CD14-positive monocyte (primary cell): ENCODE measurements around the gene FRG1. TPM values are rescaled to one million over a fixed set of nuclear protein-coding genes. Genes with fewer than 3 reads are reported as not detected.
"Not testable (repeated sequence)": the region's sequence is repeated elsewhere in the genome, so short reads cannot be mapped to it uniquely, and the experiment has no call there.

Source experiments
- DNase-seq, 3 donors: peaks; one replicate each; pipeline ENCODE4 v3.0.0-alpha.2; 2011 to 2022
- H2AFZ ChIP-seq: 2 replicates; pipeline ENCODE4 v1.6.0; 2012; ENCODE audit warnings: mild to moderate bottlenecking, low read depth, low read length, inconsistent platforms; ENCODE audit not compliant: insufficient read depth, poor library complexity, severe bottlenecking
- H3K27ac ChIP-seq, 2 donors: 1 replicate in 1 of 2; 2 replicates in 1 of 2; pipeline ENCODE4 v1.5.1; 2012 to 2013; ENCODE audit warnings: low read length in 2 of 2, control low read depth in 1 of 2, inconsistent platforms in 1 of 2, low read depth in 1 of 2, mild to moderate bottlenecking in 1 of 2
- H3K27me3 ChIP-seq, 2 donors: one replicate each; pipeline versions ENCODE4 v1.6.0 to v1.6.1; 2011 to 2013; ENCODE audit warnings: low read length in 2 of 2; ENCODE audit not compliant: control insufficient read depth in 2 of 2, insufficient read depth in 2 of 2
- H3K36me3 ChIP-seq, 2 donors: replicated peaks in 1 of 2; 1 replicate in 1 of 2; 2 replicates in 1 of 2; pipeline versions ENCODE4 v1.5.1 to v1.6.1; 2012 to 2013; ENCODE audit warnings: low read length in 2 of 2, control low read depth in 1 of 2, inconsistent platforms in 1 of 2, mild to moderate bottlenecking in 1 of 2; ENCODE audit not compliant: insufficient read depth in 2 of 2, control insufficient read depth in 1 of 2
- H3K4me1 ChIP-seq, 2 donors: 1 replicate in 1 of 2; 2 replicates in 1 of 2; pipeline versions ENCODE4 v1.5.1 to v1.6.1; 2012 to 2013; ENCODE audit warnings: low read length in 2 of 2, control low read depth in 1 of 2, inconsistent platforms in 1 of 2, mild to moderate bottlenecking in 1 of 2, moderate library complexity in 1 of 2; ENCODE audit not compliant: insufficient read depth in 2 of 2, control insufficient read depth in 1 of 2
- H3K4me2 ChIP-seq: replicated peaks from 2 replicates; pipeline ENCODE3; 2012; ENCODE audit warnings: low read length, moderate library complexity, mild to moderate bottlenecking; ENCODE audit not compliant: poor library complexity, severe bottlenecking; ENCODE audit errors: extremely low read depth
- H3K4me3 ChIP-seq, 3 experiments: fragments of 200-600 bp in 1 of 3; sonication (generic) in 1 of 3; replicated peaks in 1 of 3; 1 replicate in 2 of 3; 2 replicates in 1 of 3; pipeline ENCODE4 v1.5.1; 2011 to 2013; ENCODE audit warnings: low read length in 3 of 3, mild to moderate bottlenecking in 3 of 3, control low read depth in 2 of 3, low read depth in 2 of 3, inconsistent platforms in 1 of 3, moderate library complexity in 1 of 3
- H3K79me2 ChIP-seq: 2 replicates; pipeline ENCODE4 v1.6.0; 2012; ENCODE audit warnings: mild to moderate bottlenecking, control low read depth, inconsistent platforms, low read length, moderate library complexity; ENCODE audit not compliant: insufficient read depth
- H3K9ac ChIP-seq: 2 replicates; pipeline ENCODE4 v1.6.0; 2017; ENCODE audit warnings: low read length, mild to moderate bottlenecking; ENCODE audit not compliant: insufficient read depth, poor library complexity, severe bottlenecking
- H3K9me3 ChIP-seq, 2 donors: replicated peaks in 1 of 2; 1 replicate in 1 of 2; 2 replicates in 1 of 2; pipeline versions ENCODE4 v1.5.1 to v1.6.1; 2012 to 2013; ENCODE audit warnings: low read length in 2 of 2, control low read depth in 1 of 2; ENCODE audit not compliant: control insufficient read depth in 1 of 2, insufficient read depth in 1 of 2
- H4K20me1 ChIP-seq: 2 replicates; pipeline ENCODE4 v1.6.0; 2012; ENCODE audit warnings: mild to moderate bottlenecking, low read length, control low read depth, moderate library complexity; ENCODE audit not compliant: insufficient read depth
- H3K27ac Mint-ChIP-seq, 7 donors: one replicate each; pipeline ENCODE4 v1.8.0; 2020; ENCODE audit warnings: mild to moderate bottlenecking in 7 of 7, mixed read lengths in 7 of 7, moderate library complexity in 6 of 7, inconsistent platforms in 2 of 7
- H3K27me3 Mint-ChIP-seq, 3 donors: one replicate each; pipeline ENCODE4 v1.8.0; 2021 to 2022; ENCODE audit warnings: low read depth in 3 of 3, mild to moderate bottlenecking in 3 of 3, mixed read lengths in 3 of 3, moderate library complexity in 3 of 3, inconsistent platforms in 1 of 3
- H3K36me3 Mint-ChIP-seq, 2 donors: one replicate each; pipeline ENCODE4 v1.8.0; 2020; ENCODE audit warnings: mixed read lengths in 2 of 2, inconsistent platforms in 1 of 2, mild to moderate bottlenecking in 1 of 2
- H3K4me1 Mint-ChIP-seq: one replicate; pipeline ENCODE4 v1.8.0; 2020; ENCODE audit warnings: mild to moderate bottlenecking, mixed read lengths
- H3K4me3 Mint-ChIP-seq, 2 donors: one replicate each; pipeline ENCODE4 v1.8.0; 2020; ENCODE audit warnings: mild to moderate bottlenecking in 2 of 2, mixed read lengths in 2 of 2, moderate library complexity in 1 of 2
- H3K9me3 Mint-ChIP-seq, 7 donors: one replicate each; pipeline ENCODE4 v1.8.0; 2020 to 2022; ENCODE audit warnings: mixed read lengths in 7 of 7, mild to moderate bottlenecking in 6 of 7, moderate library complexity in 6 of 7, inconsistent platforms in 2 of 7
- WGBS: methylation state at CpG from one replicate; pipeline ENCODE4 v1.1.5; 2013; ENCODE audit warnings: missing lambda C conversion rate; ENCODE audit not compliant: insufficient coverage; 5-methylcytosine and 5-hydroxymethylcytosine counted together
- intact Hi-C, 2 donors: fragments of 100-400 bp; cut with micrococcal nuclease; formaldehyde crosslinking; loops; one replicate each; pipeline versions ENCODE4 v1.15.0 to v1.15.1; 2023
- polyA plus RNA-seq, 3 donors: library from polyadenylated mRNA; depleted of rRNA in 1 of 3; unstranded in 2 of 3; stranded (reverse) in 1 of 3; fragments of 300-500 nt in 2 of 3; fragments of >200 nt in 1 of 3; fragmentation: Illumina TruSeq in 2 of 3; gene quantifications; 1 replicate in 2 of 3; 2 replicates in 1 of 3; pipeline ENCODE4 v1.2.3, GENCODE V29; 2012 to 2021
- small RNA-seq: library from RNA; depleted of rRNA; stranded (forward); fragments of <200 nt; gene quantifications from one replicate; pipeline ENCODE3, GENCODE V24; 2012; ENCODE audit warnings: low read depth; ENCODE audit not compliant: insufficient read length
- TF ChIP-seq, protein P1 (sequence below): fragments of 200-600 bp; IDR thresholded peaks from one replicate; pipeline ENCODE4 v1.8.0; 2022; ENCODE audit warnings: antibody characterized with exemption, mild to moderate bottlenecking

The FRG1 gene
- polyA plus RNA-seq, 3 donors: 26.0 to 46.0 (median 45.8) TPM

DNA sequence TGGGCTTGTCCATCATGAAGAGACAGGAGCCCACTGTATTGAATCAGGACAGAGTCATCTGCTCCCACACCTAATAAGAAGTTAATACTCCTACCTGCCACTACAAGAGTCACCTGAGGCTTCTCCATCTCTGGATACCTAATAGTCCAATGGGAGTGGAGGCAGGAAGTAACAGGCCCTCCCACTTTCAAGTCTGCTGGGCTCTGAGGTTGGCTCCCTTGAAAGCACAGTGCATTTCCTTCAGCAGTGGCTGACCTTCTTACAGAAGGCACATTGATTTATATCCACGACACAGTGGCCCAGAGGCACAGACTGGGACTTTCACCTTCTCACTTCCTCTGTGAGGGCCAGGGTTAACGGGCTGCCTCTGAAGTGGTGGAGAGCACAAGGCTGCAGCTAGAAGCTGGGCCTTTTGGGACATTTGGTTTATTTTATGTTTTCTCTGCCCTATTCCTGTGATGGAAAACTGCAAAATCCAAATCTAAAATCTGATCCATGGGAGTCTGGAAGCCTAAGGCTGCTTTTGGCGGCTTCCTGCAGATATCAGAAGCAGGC lies 48.3 kb downstream of the FRG1 start:
- Histone ChIP-seq H3K4me1 (no peaks in the 10 kb centered on the region), H3K9me3 (no peaks in the 10 kb centered on the region), H3K27ac (no peak overlapping the region), H3K4me2 (no peak overlapping the region), H4K20me1 (no peaks in the 10 kb centered on the region), H3K27me3 (no peaks in the 10 kb centered on the region), H3K9ac (no peak overlapping the region), H2AFZ (no peak overlapping the region), H3K79me2 (no peaks in the 10 kb centered on the region), H3K4me3 (no peak overlapping the region), H3K36me3 (no peaks in the 10 kb centered on the region)
- Mint-ChIP-seq H3K4me1 (no peaks in the 10 kb centered on the region), H3K27me3 (peaks cover 0 to 5% (median 0%) of the 10 kb centered on the region in 3 donors), H3K36me3 (no peaks in the 10 kb centered on the region), H3K9me3 (peaks cover 0 to 8% (median 3%) of the 10 kb centered on the region in 7 donors), H3K4me3 (no peak overlapping the region), H3K27ac (no peak overlapping the region)
- intact Hi-C loops: no loop called here
- TF ChIP-seq, protein P1, sequence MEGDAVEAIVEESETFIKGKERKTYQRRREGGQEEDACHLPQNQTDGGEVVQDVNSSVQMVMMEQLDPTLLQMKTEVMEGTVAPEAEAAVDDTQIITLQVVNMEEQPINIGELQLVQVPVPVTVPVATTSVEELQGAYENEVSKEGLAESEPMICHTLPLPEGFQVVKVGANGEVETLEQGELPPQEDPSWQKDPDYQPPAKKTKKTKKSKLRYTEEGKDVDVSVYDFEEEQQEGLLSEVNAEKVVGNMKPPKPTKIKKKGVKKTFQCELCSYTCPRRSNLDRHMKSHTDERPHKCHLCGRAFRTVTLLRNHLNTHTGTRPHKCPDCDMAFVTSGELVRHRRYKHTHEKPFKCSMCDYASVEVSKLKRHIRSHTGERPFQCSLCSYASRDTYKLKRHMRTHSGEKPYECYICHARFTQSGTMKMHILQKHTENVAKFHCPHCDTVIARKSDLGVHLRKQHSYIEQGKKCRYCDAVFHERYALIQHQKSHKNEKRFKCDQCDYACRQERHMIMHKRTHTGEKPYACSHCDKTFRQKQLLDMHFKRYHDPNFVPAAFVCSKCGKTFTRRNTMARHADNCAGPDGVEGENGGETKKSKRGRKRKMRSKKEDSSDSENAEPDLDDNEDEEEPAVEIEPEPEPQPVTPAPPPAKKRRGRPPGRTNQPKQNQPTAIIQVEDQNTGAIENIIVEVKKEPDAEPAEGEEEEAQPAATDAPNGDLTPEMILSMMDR: no peak
- no peak for DNase-seq
- no CpG with 5 or more reads among the region's 3 CpGs for WGBS

DNA sequence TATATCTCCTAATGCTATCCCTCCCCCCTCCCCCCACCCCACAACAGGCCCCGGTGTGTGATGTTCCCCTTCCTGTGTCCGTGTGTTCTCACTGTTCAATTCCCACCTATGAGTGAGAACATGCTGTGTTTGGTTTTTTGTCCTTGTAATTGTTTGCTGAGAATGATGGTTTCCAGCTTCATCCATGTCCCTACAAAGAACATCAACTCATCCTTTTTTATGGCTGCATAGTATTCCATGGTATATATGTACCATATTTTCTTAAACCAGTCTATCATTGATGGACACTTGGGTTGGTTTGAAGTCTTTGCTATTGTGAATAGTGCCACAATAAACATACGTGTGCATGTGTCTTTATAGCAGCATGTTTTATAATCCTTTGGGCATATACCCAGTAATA lies 49.3 kb downstream of the FRG1 start:
- H3K9ac ChIP-seq, H3K4me3 ChIP-seq, H3K9me3 Mint-ChIP-seq, H3K36me3 Mint-ChIP-seq, H3K27ac Mint-ChIP-seq, H3K27ac ChIP-seq, H3K36me3 ChIP-seq, intact Hi-C loops, H3K79me2 ChIP-seq, DNase-seq, H2AFZ ChIP-seq, H3K4me1 ChIP-seq, H3K9me3 ChIP-seq, H3K4me2 ChIP-seq, H3K4me1 Mint-ChIP-seq, H3K4me3 Mint-ChIP-seq, H3K27me3 ChIP-seq, H4K20me1 ChIP-seq, H3K27me3 Mint-ChIP-seq: not testable (repeated sequence)
- WGBS: no CpG with 5 or more reads among the region's 3 CpGs

Small RNA genes lying within 50 kb of the gene (small RNA-seq; reads per million reads assigned to genes)
- not detected for gene MLLT10P2

Other genes with a start within 250 kb of the FRG1 start
- gene FRG2, start 86.4 kb downstream of the FRG1 start, polyA plus RNA-seq: not detected
- not detected for gene DBET, start 123.6 kb downstream of the FRG1 start, polyA plus RNA-seq
- not detected for gene DUX4, start 232.9 kb downstream of the FRG1 start, polyA plus RNA-seq